Measurements from ENCODE around the gene OR6Y1.

- TF ChIP-seq MAX (IDR thresholded peaks at IDR 0.05) (no peak), CEBPB (IDR thresholded peaks at IDR 0.05) (no peak)
Measured at GRCh38 chr1:158537609-158538008, 16.6 kb downstream of the OR6Y1 start.
